WTC11 (cell line): ENCODE results near the gene TCL1B. TPM values are rescaled to one million over a fixed set of nuclear protein-coding genes. Genes with fewer than 3 reads are reported as not detected.

Experiments
- ATAC-seq: fragments of 200-7000 bp; cut with Tn5 transposase; 2 replicates; pipeline ENCODE4 v1.10.0; 2021; ENCODE audit warnings: mild to moderate bottlenecking, moderate library complexity
- CTCF ChIA-PET: fragments of 300-600 bp; sonication (Branson Sonifier 250); formaldehyde crosslinking; loops from one replicate; lab custom pipeline; 2021; ENCODE audit warnings: antibody characterized with exemption; lab: Charles Lee
- POLR2A ChIA-PET: fragments of 350-600 bp; sonication (Branson Sonifier 250); formaldehyde crosslinking; loops from one replicate; lab custom pipeline; 2021; ENCODE audit warnings: antibody characterized with exemption; lab: Charles Lee
- DNase-seq: peaks from one replicate; pipeline ENCODE4 v3.0.0; 2021; ENCODE audit warnings: low spot score
- H3K27ac Mint-ChIP-seq: 2 replicates; pipeline ENCODE4 v1.8.0; 2021; ENCODE audit warnings: mixed read lengths
- H3K27me3 Mint-ChIP-seq: 2 replicates; pipeline ENCODE4 v1.8.0; 2021; ENCODE audit warnings: low read depth, mild to moderate bottlenecking, moderate library complexity, mixed read lengths
- H3K36me3 Mint-ChIP-seq: 2 replicates; pipeline ENCODE4 v1.8.0; 2021; ENCODE audit warnings: mixed read lengths
- H3K4me1 Mint-ChIP-seq: 2 replicates; pipeline ENCODE4 v1.8.0; 2022; ENCODE audit warnings: mixed read lengths
- H3K4me3 Mint-ChIP-seq: 2 replicates; pipeline ENCODE4 v1.8.0; 2021; ENCODE audit warnings: mild to moderate bottlenecking, moderate library complexity, mixed read lengths
- H3K9me3 Mint-ChIP-seq: 2 replicates; pipeline ENCODE4 v1.8.0; 2021; ENCODE audit warnings: mixed read lengths
- AR ChIP-seq: fragments of 250-450 bp; sonication (Bioruptor Pico); IDR thresholded peaks from 2 replicates; pipeline ENCODE4 v1.9.0; 2021; ENCODE audit warnings: mild to moderate bottlenecking
- ATF6 ChIP-seq: sonication (generic); formaldehyde crosslinking; IDR thresholded peaks from 2 replicates; pipeline ENCODE4 v1.8.1; 2023; ENCODE audit warnings: mild to moderate bottlenecking, missing genetic modification reagents
- CREM ChIP-seq: sonication (generic); formaldehyde crosslinking; IDR thresholded peaks from 2 replicates; pipeline ENCODE4 v1.8.1; 2022; ENCODE audit warnings: mild to moderate bottlenecking, missing genetic modification reagents, moderate library complexity
- E2F4 ChIP-seq: sonication (generic); formaldehyde crosslinking; IDR thresholded peaks from 2 replicates; pipeline ENCODE4 v1.8.1; 2022; ENCODE audit warnings: low read depth, mild to moderate bottlenecking, moderate library complexity, missing genetic modification reagents, borderline replicate concordance
- ESRRA ChIP-seq: sonication (generic); formaldehyde crosslinking; IDR thresholded peaks from 2 replicates; pipeline ENCODE4 v1.8.1; 2022; ENCODE audit warnings: mild to moderate bottlenecking, missing genetic modification reagents, borderline replicate concordance
- FOXJ3 ChIP-seq: sonication (generic); formaldehyde crosslinking; IDR thresholded peaks from 2 replicates; pipeline ENCODE4 v1.9.0; 2021; ENCODE audit warnings: missing genetic modification reagents, mild to moderate bottlenecking, borderline replicate concordance
- FOXK1 ChIP-seq: sonication (generic); formaldehyde crosslinking; IDR thresholded peaks from 2 replicates; pipeline ENCODE4 v1.8.0; 2022; ENCODE audit warnings: mild to moderate bottlenecking, moderate library complexity, missing genetic modification reagents
- FOXP4 ChIP-seq: sonication (generic); formaldehyde crosslinking; IDR thresholded peaks from 2 replicates; pipeline ENCODE4 v1.8.0; 2022; ENCODE audit warnings: mild to moderate bottlenecking, missing genetic modification reagents
- GTF2I ChIP-seq: fragments of 250-450 bp; sonication (Bioruptor Pico); conservative IDR thresholded peaks from 2 replicates; pipeline ENCODE4 v1.4.0; 2021; ENCODE audit warnings: mild to moderate bottlenecking
- JAZF1 ChIP-seq: fragments of 250-450 bp; sonication (Bioruptor Pico); IDR thresholded peaks from 2 replicates; pipeline ENCODE4 v1.9.0; 2021; ENCODE audit warnings: moderate library complexity, mild to moderate bottlenecking, inconsistent platforms
- SMAD4 ChIP-seq: sonication (generic); formaldehyde crosslinking; IDR thresholded peaks from 2 replicates; pipeline ENCODE4 v1.8.0; 2022; ENCODE audit warnings: mild to moderate bottlenecking, missing genetic modification reagents
- ZBTB43 ChIP-seq: sonication (generic); formaldehyde crosslinking; IDR thresholded peaks from 2 replicates; pipeline ENCODE4 v1.8.1; 2023; ENCODE audit warnings: mild to moderate bottlenecking, missing genetic modification reagents
- ZNF121 ChIP-seq: sonication (generic); formaldehyde crosslinking; IDR thresholded peaks from 2 replicates; pipeline ENCODE4 v1.8.0; 2023; ENCODE audit warnings: missing genetic modification reagents
- ZNF281 ChIP-seq: sonication (generic); formaldehyde crosslinking; IDR thresholded peaks from 2 replicates; pipeline ENCODE4 v1.8.0; 2023; ENCODE audit warnings: mild to moderate bottlenecking, missing genetic modification reagents
- ZNF396 ChIP-seq: fragments of 250-450 bp; sonication (Bioruptor Pico); IDR thresholded peaks from 2 replicates; pipeline ENCODE4 v1.8.0; 2021; ENCODE audit warnings: mild to moderate bottlenecking, moderate library complexity, borderline replicate concordance
- ZNF423 ChIP-seq: fragments of 250-450 bp; sonication (Bioruptor Pico); IDR thresholded peaks from 2 replicates; pipeline ENCODE4 v2.1.2; 2022; ENCODE audit warnings: mild to moderate bottlenecking, moderate library complexity
- ZNF425 ChIP-seq: fragments of 250-450 bp; sonication (Bioruptor Pico); conservative IDR thresholded peaks from 2 replicates; pipeline ENCODE4 v1.9.0; 2021; ENCODE audit warnings: mild to moderate bottlenecking
- ZNF532 ChIP-seq: fragments of 250-450 bp; sonication (Bioruptor Pico); IDR thresholded peaks from 2 replicates; pipeline ENCODE4 v1.9.0; 2021; ENCODE audit warnings: mild to moderate bottlenecking, borderline replicate concordance
- ZNF671 ChIP-seq: fragments of 250-450 bp; sonication (Bioruptor Pico); IDR thresholded peaks from 2 replicates; pipeline ENCODE4 v1.8.0; 2021; ENCODE audit warnings: mild to moderate bottlenecking
- total RNA-seq: library from RNA; stranded (reverse); gene quantifications from 3 replicates; pipeline ENCODE4 v1.2.3, GENCODE V29; 2021

The TCL1B gene
- total RNA-seq, 1 experiment from 2014 or later = 5.7 TPM

- Mint-ChIP-seq H3K4me1 (no peaks in the 10 kb centered on the region), H3K27ac (no peak overlapping the region), H3K4me3 (no peak overlapping the region), H3K9me3 (peaks cover 11% of the 10 kb centered on the region), H3K27me3 (peaks cover 14% of the 10 kb centered on the region), H3K36me3 (no peaks in the 10 kb centered on the region)
- DNase-seq (no peak), ATAC-seq (no peak)
- CTCF ChIA-PET = no interaction called here
- POLR2A ChIA-PET = no interaction called here
- TF ChIP-seq ZNF671 (no peak), JAZF1 (CRISPR knock-in tag) (no peak), CREM (no peak), ZNF396 (CRISPR knock-in tag) (no peak), GTF2I (CRISPR knock-in tag) (no peak), ZNF532 (CRISPR knock-in tag) (no peak), FOXP4 (CRISPR knock-in tag) (no peak), ZNF423 (CRISPR knock-in tag) (no peak), ESRRA (no peak), ZBTB43 (CRISPR knock-in tag) (no peak), ATF6 (CRISPR knock-in tag) (no peak), E2F4 (no peak), FOXJ3 (CRISPR knock-in tag) (no peak), ZNF425 (CRISPR knock-in tag) (no peak), FOXK1 (CRISPR knock-in tag) (no peak), SMAD4 (CRISPR knock-in tag) (no peak), ZNF121 (no peak), ZNF281 (CRISPR knock-in tag) (no peak), AR (CRISPR knock-in tag) (no peak)
These were observed 54.8 kb downstream of the TCL1B start for GRCh38 chr14:95741038-95741490.
